Measurements from ENCODE around the gene GPR137. TPM values are rescaled to one million over a fixed set of nuclear protein-coding genes. Genes with fewer than 3 reads are reported as not detected.
A peak's percentile ranks its signal among the peaks of the same experiment; 100 is the strongest.

The GPR137 gene
- total and polyA plus RNA-seq, 9 of the 15 experiments (the other 6 are each of a cell fraction or from before 2014, with no cell fraction given), result 0.32 to 26.7 (median 10.7) TPM

DNA sequence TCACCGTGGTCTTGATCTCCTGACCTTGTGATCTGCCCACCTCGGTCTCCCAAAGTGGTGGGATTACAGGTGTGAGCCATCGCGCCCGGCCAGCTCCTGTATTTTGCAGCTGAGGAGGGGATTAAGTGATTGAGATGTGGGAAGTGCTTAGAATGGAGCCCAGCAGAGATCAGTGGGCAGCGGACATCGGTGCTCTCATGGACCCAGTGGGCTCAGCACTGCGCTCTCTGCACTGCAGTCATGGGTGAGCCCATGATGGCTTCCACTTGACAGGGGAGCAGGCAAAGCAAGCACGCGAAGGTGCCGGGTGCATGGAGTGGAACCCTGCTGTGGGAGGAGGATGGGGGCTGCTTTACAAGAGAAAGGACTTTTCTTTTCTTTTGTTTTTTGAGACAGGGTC lies 45.2 kb downstream of the GPR137 start:
- no peak for FAIRE-seq
- intact Hi-C loops (cut with micrococcal nuclease), result loop anchor here (1.0 kb wide), 1 partner anchor 14 kb away; the partner anchor contains the start of gene TRMT112
- BruUV-seq (replicated peaks), result no TSS peak
- POLR2A ChIA-PET, result interaction anchor here (0.6 to 1.8 kb wide), 7 partner anchors 8 to 167 kb away, joined by 3 to 15 read pairs (median 4); partner anchors contain the start of genes ESRRA, PRDX5 and TRMT112
- Histone ChIP-seq H4K20me1 (replicated peaks; ENCODE audit: control insufficient read depth, insufficient read depth, low read length) (no peaks in the 10 kb centered on the region), H3K4me2 (ENCODE audit: insufficient read depth, low read length) (no peak overlapping the region; the same call in 1 of the 2 replicates), H3K9me1 (ENCODE audit: control insufficient read depth, insufficient read depth, low read length) (no peaks in the 10 kb centered on the region), H3K4me1 (replicated peaks in 1 of 2; ENCODE audit: control insufficient read depth in 2 of 2, insufficient read depth in 2 of 2, low read length in 2 of 2) (peaks cover 30 to 44% of the 10 kb centered on the region in 2 experiments), H3K79me2 (ENCODE audit: control insufficient read depth, insufficient read depth, low read length) (no peaks in the 10 kb centered on the region), H3K4me3 (no peak overlapping the region), H3K9ac (ENCODE audit: insufficient read depth in 1 of 2, low read depth in 2 of 2, low read length in 2 of 2) (peak overlapping the region; percentile 67 to 89; a peak in 3 of 4 replicates), H3K27ac (ENCODE audit: extremely low read depth, low read depth, low read length) (peak overlapping the region; percentile 79; the same call in 2 of the 3 replicates), H3K27me3 (ENCODE audit: control insufficient read depth in 2 of 2, insufficient read depth in 2 of 2, low read length in 2 of 2) (no peaks in the 10 kb centered on the region), H3K36me3 (ENCODE audit: control insufficient read depth, insufficient read depth, low read length) (no peaks in the 10 kb centered on the region; the same call in 2 of the 3 replicates), H3K9me3 (replicated peaks; ENCODE audit: control insufficient read depth, insufficient read depth, low read depth, low read length) (no peaks in the 10 kb centered on the region; the same call in 1 of the 2 replicates), H2AFZ (ENCODE audit: low read depth, low read length) (no peak overlapping the region; the same call in 1 of the 2 replicates)
- CTCF ChIA-PET (ENCODE audit: low intra/inter-chr PET ratio), result no interaction called here
- 93% methylated on average over 8 of the region's 11 CpGs for WGBS (ENCODE audit: insufficient coverage, low coverage, missing lambda C conversion rate)
- in situ Hi-C loops (cut with MboI), result no loop called here
- no peak for DNase-seq (ENCODE audit: extremely low read depth in 1 of 4, low spot score in 3 of 4)
- ATAC-seq, result no peak
- TF ChIP-seq NBN (IDR thresholded peaks at IDR 0.05; ENCODE audit: low read depth) (no peak), ELF1 (tag; IDR thresholded peaks at IDR 0.05) (0 out of 2 replicates have a peak, but pooled peaks have one; percentile 0), GABPA (tag; conservative IDR thresholded peaks at IDR 0.05; ENCODE audit: low read depth) (0 out of 2 replicates have a peak, but pooled peaks have one; percentile 2), PHB (CRISPR knock-in tag; IDR thresholded peaks at IDR 0.05) (no peak)
- TF ChIP-seq, protein P1, sequence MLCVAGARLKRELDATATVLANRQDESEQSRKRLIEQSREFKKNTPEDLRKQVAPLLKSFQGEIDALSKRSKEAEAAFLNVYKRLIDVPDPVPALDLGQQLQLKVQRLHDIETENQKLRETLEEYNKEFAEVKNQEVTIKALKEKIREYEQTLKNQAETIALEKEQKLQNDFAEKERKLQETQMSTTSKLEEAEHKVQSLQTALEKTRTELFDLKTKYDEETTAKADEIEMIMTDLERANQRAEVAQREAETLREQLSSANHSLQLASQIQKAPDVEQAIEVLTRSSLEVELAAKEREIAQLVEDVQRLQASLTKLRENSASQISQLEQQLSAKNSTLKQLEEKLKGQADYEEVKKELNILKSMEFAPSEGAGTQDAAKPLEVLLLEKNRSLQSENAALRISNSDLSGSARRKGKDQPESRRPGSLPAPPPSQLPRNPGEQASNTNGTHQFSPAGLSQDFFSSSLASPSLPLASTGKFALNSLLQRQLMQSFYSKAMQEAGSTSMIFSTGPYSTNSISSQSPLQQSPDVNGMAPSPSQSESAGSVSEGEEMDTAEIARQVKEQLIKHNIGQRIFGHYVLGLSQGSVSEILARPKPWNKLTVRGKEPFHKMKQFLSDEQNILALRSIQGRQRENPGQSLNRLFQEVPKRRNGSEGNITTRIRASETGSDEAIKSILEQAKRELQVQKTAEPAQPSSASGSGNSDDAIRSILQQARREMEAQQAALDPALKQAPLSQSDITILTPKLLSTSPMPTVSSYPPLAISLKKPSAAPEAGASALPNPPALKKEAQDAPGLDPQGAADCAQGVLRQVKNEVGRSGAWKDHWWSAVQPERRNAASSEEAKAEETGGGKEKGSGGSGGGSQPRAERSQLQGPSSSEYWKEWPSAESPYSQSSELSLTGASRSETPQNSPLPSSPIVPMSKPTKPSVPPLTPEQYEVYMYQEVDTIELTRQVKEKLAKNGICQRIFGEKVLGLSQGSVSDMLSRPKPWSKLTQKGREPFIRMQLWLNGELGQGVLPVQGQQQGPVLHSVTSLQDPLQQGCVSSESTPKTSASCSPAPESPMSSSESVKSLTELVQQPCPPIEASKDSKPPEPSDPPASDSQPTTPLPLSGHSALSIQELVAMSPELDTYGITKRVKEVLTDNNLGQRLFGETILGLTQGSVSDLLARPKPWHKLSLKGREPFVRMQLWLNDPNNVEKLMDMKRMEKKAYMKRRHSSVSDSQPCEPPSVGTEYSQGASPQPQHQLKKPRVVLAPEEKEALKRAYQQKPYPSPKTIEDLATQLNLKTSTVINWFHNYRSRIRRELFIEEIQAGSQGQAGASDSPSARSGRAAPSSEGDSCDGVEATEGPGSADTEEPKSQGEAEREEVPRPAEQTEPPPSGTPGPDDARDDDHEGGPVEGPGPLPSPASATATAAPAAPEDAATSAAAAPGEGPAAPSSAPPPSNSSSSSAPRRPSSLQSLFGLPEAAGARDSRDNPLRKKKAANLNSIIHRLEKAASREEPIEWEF (CRISPR knock-in tag; IDR thresholded peaks at IDR 0.05), result no peak
